HEK293 (cell line): ENCODE data around the gene ZBP1.

Source experiments
- CTCF ChIA-PET: fragments of 350-600 bp; formaldehyde crosslinking; extraction: SDS; loops from one replicate; lab custom pipeline; 2021; ENCODE audit warnings: antibody characterized with exemption; lab: Yijun Ruan, JAX
- POLR2A ChIA-PET: fragments of 300-600 bp; formaldehyde crosslinking; extraction: SDS; loops from one replicate; lab custom pipeline; 2020; ENCODE audit warnings: antibody characterized with exemption, inconsistent platforms; lab: Yijun Ruan, JAX
- H3K27ac ChIP-seq: fragments of 200-500 bp; sonication (Bioruptor generic); 2 replicates; pipeline ENCODE4 v1.5.1; 2014; ENCODE audit warnings: low read depth, low read length, control low read depth, inconsistent platforms; ENCODE audit errors: extremely low read depth
- H3K36me3 ChIP-seq, 2 experiments: fragments of 200-500 bp in 1 of 2; sonication (Bioruptor generic) in 1 of 2; 1 replicate in 1 of 2; 2 replicates in 1 of 2; pipeline ENCODE4 v1.5.1; 2014 to 2017; ENCODE audit warnings: inconsistent platforms in 2 of 2, low read length in 2 of 2; ENCODE audit not compliant: control insufficient read depth in 2 of 2, insufficient read depth in 1 of 2
- H3K4me1 ChIP-seq: fragments of 200-500 bp; sonication (Bioruptor generic); 2 replicates; pipeline ENCODE4 v1.5.1; 2014; ENCODE audit warnings: mild to moderate bottlenecking, low read length, inconsistent platforms; ENCODE audit not compliant: control insufficient read depth, insufficient read depth
- H3K4me3 ChIP-seq: 2 replicates; pipeline ENCODE4 v1.5.1; 2011; ENCODE audit warnings: low read depth, mild to moderate bottlenecking, control low read depth, low read length, moderate library complexity
- H3K9me3 ChIP-seq: fragments of 200-500 bp; sonication (Bioruptor generic); 2 replicates; pipeline ENCODE4 v1.5.1; 2014; ENCODE audit warnings: low read depth, low read length, inconsistent platforms; ENCODE audit not compliant: control insufficient read depth, insufficient read depth
- MZF1 ChIP-seq: fragments of 450-650 bp; formaldehyde crosslinking; IDR thresholded peaks from 2 replicates; pipeline ENCODE4 v1.5.1; 2017; ENCODE audit warnings: missing biosample characterization, missing genetic modification characterization, borderline replicate concordance
- PRDM4 ChIP-seq: fragments of 450-650 bp; formaldehyde crosslinking; IDR thresholded peaks from 2 replicates; pipeline ENCODE4 v1.5.1; 2017; ENCODE audit warnings: missing biosample characterization, missing genetic modification characterization
- REST ChIP-seq: fragments of 450-650 bp; formaldehyde crosslinking; IDR thresholded peaks from 2 replicates; pipeline ENCODE4 v1.5.1; 2016; ENCODE audit warnings: missing biosample characterization, missing genetic modification characterization
- SP2 ChIP-seq: fragments of 450-650 bp; formaldehyde crosslinking; IDR thresholded peaks from 2 replicates; pipeline ENCODE4 v1.5.1; 2016; ENCODE audit warnings: missing biosample characterization, missing genetic modification characterization
- ZBTB48 ChIP-seq: fragments of 450-650 bp; formaldehyde crosslinking; IDR thresholded peaks from 2 replicates; pipeline ENCODE4 v1.5.1; 2016; ENCODE audit warnings: missing biosample characterization, missing genetic modification characterization
- ZFHX2 ChIP-seq: fragments of 450-650 bp; formaldehyde crosslinking; conservative IDR thresholded peaks from 2 replicates; pipeline ENCODE4 v1.5.1; 2016; ENCODE audit warnings: missing biosample characterization, missing genetic modification characterization
- ZNF155 ChIP-seq: fragments of 450-650 bp; formaldehyde crosslinking; IDR thresholded peaks from 2 replicates; pipeline ENCODE4 v1.5.1; 2016; ENCODE audit warnings: missing biosample characterization, missing genetic modification characterization
- ZNF223 ChIP-seq: fragments of 450-650 bp; formaldehyde crosslinking; IDR thresholded peaks from 2 replicates; pipeline ENCODE4 v1.5.1; 2016; ENCODE audit warnings: missing biosample characterization, missing genetic modification characterization
- ZNF311 ChIP-seq: fragments of 450-650 bp; formaldehyde crosslinking; IDR thresholded peaks from 2 replicates; pipeline ENCODE4 v1.5.1; 2017; ENCODE audit warnings: missing biosample characterization, missing genetic modification characterization, borderline replicate concordance
- ZNF341 ChIP-seq: fragments of 450-650 bp; formaldehyde crosslinking; IDR thresholded peaks from 2 replicates; pipeline ENCODE4; 2016; ENCODE audit warnings: low read depth, missing biosample characterization, missing genetic modification characterization
- ZSCAN23 ChIP-seq: fragments of 450-650 bp; formaldehyde crosslinking; IDR thresholded peaks from 2 replicates; pipeline ENCODE4 v1.5.1; 2016; ENCODE audit warnings: missing biosample characterization, missing genetic modification characterization

The ZBP1 gene

GRCh38 chr20:57564180-57564802 lies 55.9 kb downstream of the ZBP1 start (continued):
- TF ChIP-seq PRDM4 (no peak), ZNF223 (no peak), ZNF341 (tag by site-specific recombination) (no peak), MZF1 (no peak), ZBTB48 (tag by site-specific recombination) (no peak)

- Histone ChIP-seq H3K27ac (no peak overlapping the region), H3K4me3 (no peak overlapping the region), H3K36me3 (peaks cover 0 to 15% of the 10 kb centered on the region in 2 experiments; a peak in 1 of 3 replicates), H3K9me3 (no peaks in the 10 kb centered on the region), H3K4me1 (no peaks in the 10 kb centered on the region)
- TF ChIP-seq SP2 (tag by site-specific recombination): no peak
- TF ChIP-seq ZNF155 (tag by site-specific recombination): no peak
- no peak for TF ChIP-seq ZFHX2 (tag by site-specific recombination)
- TF ChIP-seq ZSCAN23 (tag by site-specific recombination): no peak
- POLR2A ChIA-PET: no interaction called here
- CTCF ChIA-PET: interaction anchor here (1.4 to 3.1 kb wide), 2 partner anchors 9 to 11 kb away, joined by 5 to 11 read pairs; no protein-coding TSS in a partner anchor
Measured at GRCh38 chr20:57563522-57563921, 56.7 kb downstream of the ZBP1 start.

- Histone ChIP-seq H3K9me3 (no peaks in the 10 kb centered on the region), H3K36me3 (peaks cover 0 to 15% of the 10 kb centered on the region in 2 experiments; a peak in 1 of 3 replicates), H3K4me3 (no peak overlapping the region), H3K27ac (no peak overlapping the region), H3K4me1 (no peaks in the 10 kb centered on the region)
- ChIA-PET POLR2A (no interaction called here), CTCF (interaction anchor here (1.0 to 4.8 kb wide), 3 partner anchors 11 to 32 kb away, joined by 3 to 21 read pairs (median 3); no protein-coding TSS in a partner anchor)
- no peak for TF ChIP-seq ZNF311 (tag by site-specific recombination)
- no peak for TF ChIP-seq REST (tag by site-specific recombination)
Measured at GRCh38 chr20:57562541-57563465, 57.4 kb downstream of the ZBP1 start.
